ENCODE results near the gene RAB5IF. TPM values are rescaled to one million over a fixed set of nuclear protein-coding genes. Genes with fewer than 3 reads are reported as not detected.

The RAB5IF gene
- polyA plus RNA-seq, 1 donor from 2014 or later = 205 TPM

DNA sequence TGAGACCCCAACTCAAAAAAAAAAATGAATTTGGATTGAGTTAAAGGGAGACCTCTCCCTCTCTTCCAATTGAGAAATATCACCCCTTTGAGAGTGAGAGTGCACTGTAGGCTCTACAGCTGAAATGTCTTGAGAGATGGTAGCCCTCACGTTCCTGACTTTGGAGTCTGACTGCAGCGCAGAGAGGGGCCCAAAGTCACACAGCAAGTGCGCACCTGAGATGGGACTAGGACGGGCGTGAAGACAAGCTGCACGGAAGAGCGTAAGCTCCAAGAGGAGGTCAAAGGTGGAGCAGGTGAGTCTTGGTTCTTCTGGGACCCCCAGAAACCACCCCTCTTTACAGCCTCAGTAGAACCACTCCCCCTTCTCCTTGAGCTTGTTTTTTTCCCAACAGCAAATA lies 39.8 kb downstream of the RAB5IF start:
- Histone ChIP-seq H3K9ac (ENCODE audit: low read length) (no peak overlapping the region), H3K9me3 (ENCODE audit: low read length) (no peaks in the 10 kb centered on the region), H3K79me2 (replicated peaks; ENCODE audit: insufficient read depth, low read length) (no peaks in the 10 kb centered on the region), H3K27me3 (ENCODE audit: insufficient read depth, low read depth, low read length) (no peaks in the 10 kb centered on the region), H3F3A (ENCODE audit: insufficient read depth, low read length, poor library complexity, severe bottlenecking) (no peaks in the 10 kb centered on the region), H4K20me1 (ENCODE audit: insufficient read depth) (no peaks in the 10 kb centered on the region), H3K4me3 (ENCODE audit: low read length) (no peak overlapping the region), H3K27ac (ENCODE audit: low read length) (no peak overlapping the region), H3K36me3 (ENCODE audit: insufficient read depth, low read length) (no peaks in the 10 kb centered on the region), H3K4me2 (ENCODE audit: low read length) (no peak overlapping the region), H3K9me2 (ENCODE audit: insufficient read depth, low read length) (no peaks in the 10 kb centered on the region), H2AFZ (ENCODE audit: low read depth, low read length) (no peak overlapping the region)
- TF ChIP-seq POLR2AphosphoS5 (IDR thresholded peaks at IDR 0.05) (no peak), EP300 (conservative IDR thresholded peaks at IDR 0.05; ENCODE audit: poor library complexity, severe bottlenecking) (no peak), RAD21 (conservative IDR thresholded peaks at IDR 0.05) (no peak), SMC3 (conservative IDR thresholded peaks at IDR 0.05; ENCODE audit: poor library complexity) (no peak), EZH2 (IDR thresholded peaks at IDR 0.05; ENCODE audit: borderline replicate concordance, insufficient read depth, low read length, poor library complexity, severe bottlenecking) (no peak), MXI1 (conservative IDR thresholded peaks at IDR 0.05; ENCODE audit: poor library complexity, severe bottlenecking) (no peak), TAF1 (IDR thresholded peaks at IDR 0.05; ENCODE audit: low read depth) (no peak)
- TF ChIP-seq, protein P1, sequence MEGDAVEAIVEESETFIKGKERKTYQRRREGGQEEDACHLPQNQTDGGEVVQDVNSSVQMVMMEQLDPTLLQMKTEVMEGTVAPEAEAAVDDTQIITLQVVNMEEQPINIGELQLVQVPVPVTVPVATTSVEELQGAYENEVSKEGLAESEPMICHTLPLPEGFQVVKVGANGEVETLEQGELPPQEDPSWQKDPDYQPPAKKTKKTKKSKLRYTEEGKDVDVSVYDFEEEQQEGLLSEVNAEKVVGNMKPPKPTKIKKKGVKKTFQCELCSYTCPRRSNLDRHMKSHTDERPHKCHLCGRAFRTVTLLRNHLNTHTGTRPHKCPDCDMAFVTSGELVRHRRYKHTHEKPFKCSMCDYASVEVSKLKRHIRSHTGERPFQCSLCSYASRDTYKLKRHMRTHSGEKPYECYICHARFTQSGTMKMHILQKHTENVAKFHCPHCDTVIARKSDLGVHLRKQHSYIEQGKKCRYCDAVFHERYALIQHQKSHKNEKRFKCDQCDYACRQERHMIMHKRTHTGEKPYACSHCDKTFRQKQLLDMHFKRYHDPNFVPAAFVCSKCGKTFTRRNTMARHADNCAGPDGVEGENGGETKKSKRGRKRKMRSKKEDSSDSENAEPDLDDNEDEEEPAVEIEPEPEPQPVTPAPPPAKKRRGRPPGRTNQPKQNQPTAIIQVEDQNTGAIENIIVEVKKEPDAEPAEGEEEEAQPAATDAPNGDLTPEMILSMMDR (IDR thresholded peaks at IDR 0.05; ENCODE audit: poor library complexity, severe bottlenecking) = no peak
- TF ChIP-seq, protein P2, sequence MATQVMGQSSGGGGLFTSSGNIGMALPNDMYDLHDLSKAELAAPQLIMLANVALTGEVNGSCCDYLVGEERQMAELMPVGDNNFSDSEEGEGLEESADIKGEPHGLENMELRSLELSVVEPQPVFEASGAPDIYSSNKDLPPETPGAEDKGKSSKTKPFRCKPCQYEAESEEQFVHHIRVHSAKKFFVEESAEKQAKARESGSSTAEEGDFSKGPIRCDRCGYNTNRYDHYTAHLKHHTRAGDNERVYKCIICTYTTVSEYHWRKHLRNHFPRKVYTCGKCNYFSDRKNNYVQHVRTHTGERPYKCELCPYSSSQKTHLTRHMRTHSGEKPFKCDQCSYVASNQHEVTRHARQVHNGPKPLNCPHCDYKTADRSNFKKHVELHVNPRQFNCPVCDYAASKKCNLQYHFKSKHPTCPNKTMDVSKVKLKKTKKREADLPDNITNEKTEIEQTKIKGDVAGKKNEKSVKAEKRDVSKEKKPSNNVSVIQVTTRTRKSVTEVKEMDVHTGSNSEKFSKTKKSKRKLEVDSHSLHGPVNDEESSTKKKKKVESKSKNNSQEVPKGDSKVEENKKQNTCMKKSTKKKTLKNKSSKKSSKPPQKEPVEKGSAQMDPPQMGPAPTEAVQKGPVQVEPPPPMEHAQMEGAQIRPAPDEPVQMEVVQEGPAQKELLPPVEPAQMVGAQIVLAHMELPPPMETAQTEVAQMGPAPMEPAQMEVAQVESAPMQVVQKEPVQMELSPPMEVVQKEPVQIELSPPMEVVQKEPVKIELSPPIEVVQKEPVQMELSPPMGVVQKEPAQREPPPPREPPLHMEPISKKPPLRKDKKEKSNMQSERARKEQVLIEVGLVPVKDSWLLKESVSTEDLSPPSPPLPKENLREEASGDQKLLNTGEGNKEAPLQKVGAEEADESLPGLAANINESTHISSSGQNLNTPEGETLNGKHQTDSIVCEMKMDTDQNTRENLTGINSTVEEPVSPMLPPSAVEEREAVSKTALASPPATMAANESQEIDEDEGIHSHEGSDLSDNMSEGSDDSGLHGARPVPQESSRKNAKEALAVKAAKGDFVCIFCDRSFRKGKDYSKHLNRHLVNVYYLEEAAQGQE (IDR thresholded peaks at IDR 0.05; ENCODE audit: borderline replicate concordance) = no peak

DNA sequence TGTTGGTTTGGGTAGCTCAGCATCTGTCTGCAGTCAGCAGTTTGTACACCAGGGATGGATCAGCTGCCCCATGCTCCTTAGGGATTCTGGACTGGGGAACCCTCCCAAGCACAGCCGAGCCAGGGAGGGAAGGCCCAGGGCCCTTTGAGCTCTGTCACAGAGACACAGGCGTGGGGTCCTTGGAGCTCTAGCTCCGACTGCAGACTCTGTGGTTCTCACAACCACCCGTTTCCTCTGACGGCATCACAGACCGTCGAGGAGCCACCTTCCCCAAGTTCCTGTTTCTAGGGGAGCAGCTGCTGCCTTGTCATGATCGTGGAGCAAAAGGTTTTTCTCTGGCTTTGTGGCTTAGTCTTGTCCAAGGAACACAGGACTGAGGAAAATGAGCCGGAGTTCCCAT lies 40.4 kb downstream of the RAB5IF start, which contains the start of gene SLA2:
SLA2 (minus strand) TSS at position 199 of the 400 bp plus-strand sequence. CDS start 4,861 bp downstream, outside the sequence.
- no peak within 1 kb of the TSS for H3K4me3 ChIP-seq (ENCODE audit: low read length)
- TF ChIP-seq EP300 (conservative IDR thresholded peaks at IDR 0.05; ENCODE audit: poor library complexity, severe bottlenecking) (no peak), RAD21 (conservative IDR thresholded peaks at IDR 0.05) (no peak), SMC3 (conservative IDR thresholded peaks at IDR 0.05; ENCODE audit: poor library complexity) (no peak), MXI1 (conservative IDR thresholded peaks at IDR 0.05; ENCODE audit: poor library complexity, severe bottlenecking) (no peak), POLR2AphosphoS5 (IDR thresholded peaks at IDR 0.05) (no peak), EZH2 (IDR thresholded peaks at IDR 0.05; ENCODE audit: borderline replicate concordance, insufficient read depth, low read length, poor library complexity, severe bottlenecking) (no peak), TAF1 (IDR thresholded peaks at IDR 0.05; ENCODE audit: low read depth) (no peak)
- TF ChIP-seq, protein P2 (IDR thresholded peaks at IDR 0.05; ENCODE audit: borderline replicate concordance) = no peak
- TF ChIP-seq, protein P1 (IDR thresholded peaks at IDR 0.05; ENCODE audit: poor library complexity, severe bottlenecking) = no peak
- H3K79me2 ChIP-seq (replicated peaks; ENCODE audit: insufficient read depth, low read length) = no peaks in the 10 kb centered on the region
- H4K20me1 ChIP-seq (ENCODE audit: insufficient read depth) = no peaks in the 10 kb centered on the region
- no peak within 1 kb of the TSS for H3K4me2 ChIP-seq (ENCODE audit: low read length)
- no peak within 1 kb of the TSS for H3K27ac ChIP-seq (ENCODE audit: low read length)
- H2AFZ ChIP-seq (ENCODE audit: low read depth, low read length) = no peak within 1 kb of the TSS
- H3K27me3 ChIP-seq (ENCODE audit: insufficient read depth, low read depth, low read length) = no peaks in the 10 kb centered on the region
- no peaks in the 10 kb centered on the region for H3K9me2 ChIP-seq (ENCODE audit: insufficient read depth, low read length)
- no peaks in the 10 kb centered on the region for H3K9me3 ChIP-seq (ENCODE audit: low read length)
- H3K9ac ChIP-seq (ENCODE audit: low read length) = no peak within 1 kb of the TSS
- no peaks in the 10 kb centered on the region for H3F3A ChIP-seq (ENCODE audit: insufficient read depth, low read length, poor library complexity, severe bottlenecking)
- H3K36me3 ChIP-seq (ENCODE audit: insufficient read depth, low read length) = no peaks in the 10 kb centered on the region
